Measurements from ENCODE around the gene RIMKLB. TPM values are rescaled to one million over a fixed set of nuclear protein-coding genes. Genes with fewer than 3 reads are reported as not detected.

RIMKLB gene, protein sequence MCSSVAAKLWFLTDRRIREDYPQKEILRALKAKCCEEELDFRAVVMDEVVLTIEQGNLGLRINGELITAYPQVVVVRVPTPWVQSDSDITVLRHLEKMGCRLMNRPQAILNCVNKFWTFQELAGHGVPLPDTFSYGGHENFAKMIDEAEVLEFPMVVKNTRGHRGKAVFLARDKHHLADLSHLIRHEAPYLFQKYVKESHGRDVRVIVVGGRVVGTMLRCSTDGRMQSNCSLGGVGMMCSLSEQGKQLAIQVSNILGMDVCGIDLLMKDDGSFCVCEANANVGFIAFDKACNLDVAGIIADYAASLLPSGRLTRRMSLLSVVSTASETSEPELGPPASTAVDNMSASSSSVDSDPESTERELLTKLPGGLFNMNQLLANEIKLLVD
- 30.6 and 34.2 TPM in 2 replicates for total RNA-seq

DNA sequence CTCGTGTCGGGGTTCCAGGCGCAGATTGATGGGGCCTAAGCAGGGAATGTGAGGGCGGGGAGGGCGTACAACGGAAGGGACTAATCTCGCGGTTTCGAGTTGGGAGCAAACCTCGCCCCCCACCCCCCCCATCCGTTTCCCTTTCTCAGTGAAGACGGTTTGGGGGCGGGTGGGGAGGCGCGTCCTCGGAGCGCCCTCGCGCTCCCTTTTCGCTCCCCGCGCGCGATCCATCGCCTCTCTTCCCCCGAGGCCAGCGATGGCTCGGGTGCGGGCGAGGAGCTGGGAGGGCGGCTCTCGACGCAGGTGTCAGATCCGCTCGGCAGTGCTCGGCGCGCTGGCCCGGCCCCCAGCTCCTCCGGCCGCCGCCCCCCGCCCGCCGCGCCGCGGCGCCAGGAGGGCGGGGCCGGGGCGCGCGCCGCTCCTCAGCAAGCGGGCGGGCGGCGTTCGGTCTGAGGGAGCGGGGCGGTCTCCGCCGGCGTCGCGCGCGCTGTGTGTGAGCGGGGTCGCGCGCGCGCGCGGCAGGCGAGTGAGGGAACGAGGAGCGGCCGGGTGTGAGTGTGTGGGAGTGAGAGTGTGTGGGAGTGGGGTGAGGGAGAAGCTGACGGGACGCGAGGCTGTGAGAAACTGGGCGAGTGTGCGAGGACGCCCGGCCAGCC is at the start of gene RIMKLB:
Gene RIMKLB, plus strand, starts transcription at position 516 of the 656 bp plus-strand sequence. CDS start 15,876 bp downstream, outside the sequence.

DNA sequence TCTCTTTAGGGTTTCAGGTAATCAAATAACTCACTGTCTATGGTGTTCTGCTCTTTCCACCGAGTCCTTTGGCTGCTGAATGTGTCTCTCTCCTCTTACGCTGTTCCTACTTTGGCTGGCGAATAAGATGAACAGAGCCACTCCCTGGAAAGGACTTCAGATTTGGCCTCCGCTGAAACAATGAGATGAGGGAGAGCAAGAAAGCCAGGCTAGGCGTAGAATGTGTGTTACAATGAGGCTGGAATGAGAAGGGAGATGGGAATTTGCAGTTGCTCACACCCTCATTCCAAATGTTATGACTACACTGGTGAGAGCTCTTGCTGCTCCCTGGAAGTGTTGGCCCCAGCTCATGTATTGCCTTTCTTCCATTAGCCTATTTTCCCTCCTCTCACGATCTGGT is 35.2 kb upstream of the RIMKLB start, which contains the start of gene MFAP5:
Gene MFAP5, minus strand, starts transcription at position 234 of the 400 bp plus-strand sequence. CDS start 722 bp downstream, outside the sequence.

DNA sequence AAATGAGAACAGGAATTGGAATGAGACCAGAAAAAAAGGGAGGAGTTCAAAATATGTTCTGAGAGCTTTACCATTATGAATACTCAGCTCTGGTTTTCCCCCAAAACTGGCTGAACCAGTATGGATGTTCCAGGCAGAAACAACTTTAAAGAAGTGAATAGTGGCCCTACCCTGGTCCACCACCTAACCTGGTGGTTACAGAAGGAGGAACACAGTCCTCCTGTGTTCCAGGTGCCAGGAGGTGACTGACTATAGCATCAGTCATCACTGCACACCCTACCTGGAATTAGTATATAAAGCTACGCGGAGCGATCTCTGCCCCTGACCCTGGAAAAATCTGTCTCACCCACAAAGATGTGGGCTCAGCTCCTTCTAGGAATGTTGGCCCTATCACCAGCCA is 124.5 kb downstream of the RIMKLB start, which contains the start of gene A2ML1:
Gene A2ML1, plus strand, starts transcription at position 324 of the 400 bp plus-strand sequence. Its CDS starts 31 bp downstream, at position 355.

Other genes with a start within 250 kb of the RIMKLB start
- not detected in 2 replicates for gene CLEC6A, start 242.0 kb upstream of the RIMKLB start, total RNA-seq
- not detected in 2 replicates for gene CLEC4D, start 184.5 kb upstream of the RIMKLB start, total RNA-seq
- not detected in 2 replicates for gene CLEC4E, start 157.1 kb upstream of the RIMKLB start, total RNA-seq
- not detected in 2 replicates for gene AICDA, start 85.1 kb upstream of the RIMKLB start, total RNA-seq
- 5.3 and 57.4 TPM in 2 replicates for gene MFAP5, start 35.2 kb upstream of the RIMKLB start, total RNA-seq
- not detected in 2 replicates for gene A2ML1, start 124.6 kb downstream of the RIMKLB start, total RNA-seq
- 12.2 and 35.1 TPM in 2 replicates for gene PHC1, start 216.5 kb downstream of the RIMKLB start, total RNA-seq

Measured in smooth muscle cell of the umbilical artery (primary cell).